Type B pancreatic cell (in vitro differentiated cells): ENCODE data around the gene GRAMD2A. TPM values are rescaled to one million over a fixed set of nuclear protein-coding genes. Genes with fewer than 3 reads are reported as not detected.
A peak's percentile ranks its signal among the peaks of the same experiment; 100 is the strongest.
"Not testable (repeated sequence)": the region's sequence is repeated elsewhere in the genome, so short reads cannot be mapped to it uniquely, and the experiment has no call there.

ENCODE experiments used
- DNase-seq: peaks from one replicate; pipeline ENCODE4 v3.0.0; 2021; ENCODE audit warnings: mixed read lengths; ENCODE audit not compliant: unreplicated experiment; ENCODE audit errors: extremely low spot score
- H3K27ac Mint-ChIP-seq: 2 replicates; pipeline ENCODE4 v1.8.0; 2021; ENCODE audit warnings: mild to moderate bottlenecking, mixed read lengths
- H3K27me3 Mint-ChIP-seq: 2 replicates; pipeline ENCODE4 v1.8.0; 2021; ENCODE audit warnings: mixed read lengths
- H3K36me3 Mint-ChIP-seq: 2 replicates; pipeline ENCODE4 v1.8.0; 2021; ENCODE audit warnings: mixed read lengths
- H3K4me1 Mint-ChIP-seq: one replicate; pipeline ENCODE4 v1.8.0; 2021; ENCODE audit warnings: mixed read lengths; ENCODE audit not compliant: unreplicated experiment
- H3K4me3 Mint-ChIP-seq: 2 replicates; pipeline ENCODE4 v1.8.0; 2021; ENCODE audit warnings: mild to moderate bottlenecking, mixed read lengths
- H3K9me3 Mint-ChIP-seq: 2 replicates; pipeline ENCODE4 v1.8.0; 2021; ENCODE audit warnings: mixed read lengths
- CTCF ChIP-seq: fragments of 200-600 bp; sonication (generic); conservative IDR thresholded peaks from 2 replicates; pipeline ENCODE4 v1.5.0; 2021; ENCODE audit warnings: antibody characterized with exemption, mild to moderate bottlenecking
- total RNA-seq: library from RNA; stranded (reverse); gene quantifications from 2 replicates; pipeline ENCODE4 v1.2.1, GENCODE V29; 2021; ENCODE audit warnings: low replicate concordance

GRAMD2A gene
- total RNA-seq, 1 donor from 2014 or later = 6.0 TPM

GRCh38 chr15:72173864-72174550 is 23.6 kb downstream of the GRAMD2A start:
- Mint-ChIP-seq H3K4me1 (peaks cover 14% of the 10 kb centered on the region), H3K27ac (no peak overlapping the region), H3K27me3 (peaks cover 4% of the 10 kb centered on the region), H3K36me3 (no peaks in the 10 kb centered on the region), H3K9me3 (no peaks in the 10 kb centered on the region), H3K4me3 (no peak overlapping the region)
- no peak for TF ChIP-seq CTCF
- DNase-seq = no peak

- Mint-ChIP-seq H3K4me1 (peaks cover 17% of the 10 kb centered on the region), H3K4me3 (no peak overlapping the region), H3K36me3 (no peaks in the 10 kb centered on the region), H3K27ac (no peak overlapping the region), H3K9me3 (no peaks in the 10 kb centered on the region), H3K27me3 (peaks cover 4% of the 10 kb centered on the region)
- no peak for TF ChIP-seq CTCF
- no peak for DNase-seq
Observed at GRCh38 chr15:72173401-72173800, 24.2 kb downstream of the GRAMD2A start.

- DNase-seq = no peak
- TF ChIP-seq CTCF = no peak
- Mint-ChIP-seq H3K4me3 (no peak overlapping the region), H3K4me1 (peaks cover 22% of the 10 kb centered on the region), H3K36me3 (no peaks in the 10 kb centered on the region), H3K27ac (no peak overlapping the region), H3K9me3 (no peaks in the 10 kb centered on the region), H3K27me3 (peaks cover 4% of the 10 kb centered on the region)
Observed at GRCh38 chr15:72172796-72173195, 24.8 kb downstream of the GRAMD2A start.

DNA sequence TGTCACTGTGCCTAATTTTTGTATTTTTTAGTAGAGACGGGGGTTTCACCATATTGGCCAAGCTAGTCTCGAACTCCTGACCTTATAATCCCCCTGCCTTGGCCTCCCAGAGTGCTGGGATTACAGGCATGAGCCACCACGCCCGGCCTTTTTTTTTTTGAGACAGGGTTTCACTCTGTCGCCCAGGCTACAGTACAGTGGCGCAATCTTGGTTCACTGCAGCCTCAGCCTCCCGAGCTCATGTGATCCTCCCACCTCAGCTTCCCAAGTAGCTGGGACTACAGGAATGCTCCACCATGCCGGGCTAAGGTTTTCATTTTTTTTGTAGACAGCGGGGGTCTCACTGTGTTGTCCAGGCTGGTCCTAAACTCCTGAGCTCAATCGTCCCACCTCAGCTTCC is 25.6 kb downstream of the GRAMD2A start:
- H3K4me1 Mint-ChIP-seq = peaks cover 18% of the 10 kb centered on the region
- not testable (repeated sequence) for H3K4me3 Mint-ChIP-seq, H3K27me3 Mint-ChIP-seq, H3K27ac Mint-ChIP-seq, DNase-seq, H3K9me3 Mint-ChIP-seq, H3K36me3 Mint-ChIP-seq

GRCh38 chr15:72170691-72171090 is 26.9 kb downstream of the GRAMD2A start:
- H3K4me3 Mint-ChIP-seq = no peak overlapping the region
- no peaks in the 10 kb centered on the region for H3K9me3 Mint-ChIP-seq
- H3K27me3 Mint-ChIP-seq = peaks cover 4% of the 10 kb centered on the region
- peaks cover 18% of the 10 kb centered on the region for H3K4me1 Mint-ChIP-seq
- DNase-seq = no peak
- TF ChIP-seq CTCF = no peak
- no peaks in the 10 kb centered on the region for H3K36me3 Mint-ChIP-seq
- H3K27ac Mint-ChIP-seq = peak overlapping the region; percentile 77

DNA sequence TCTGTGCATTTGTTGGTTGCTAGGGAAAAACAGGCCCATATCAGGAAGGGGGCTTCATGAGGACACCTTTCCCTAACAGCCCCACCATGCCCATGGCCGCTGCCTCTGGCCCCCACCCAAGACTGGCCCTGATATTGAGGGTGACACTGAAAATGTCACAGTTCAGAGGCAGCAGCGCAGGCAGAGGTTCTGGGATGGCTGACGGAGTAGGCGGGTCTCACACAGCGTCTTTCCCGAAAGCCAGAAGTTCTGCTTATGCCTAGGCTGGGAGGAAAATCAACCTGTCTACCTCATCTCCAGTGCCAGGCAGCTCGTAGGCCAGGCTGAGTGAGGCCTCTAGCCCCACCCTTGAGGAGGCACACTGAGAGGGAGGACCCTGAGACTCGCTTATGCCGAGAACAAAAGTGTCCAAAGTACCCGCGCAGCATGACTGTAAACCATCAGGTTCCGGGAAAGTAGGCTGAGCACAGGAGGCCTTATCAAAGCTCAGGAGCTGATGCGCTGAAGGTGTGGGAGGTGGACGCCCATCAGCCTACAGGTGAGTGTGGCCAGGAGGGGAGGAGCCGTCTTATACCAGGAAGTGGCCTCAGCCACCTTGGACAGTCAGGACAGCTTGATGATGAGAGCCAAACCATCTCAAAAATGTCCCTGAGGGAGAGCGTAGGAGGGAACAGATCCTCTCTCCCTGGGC is 27.5 kb downstream of the GRAMD2A start:
- H3K27ac Mint-ChIP-seq = peak overlapping the region; percentile 77
- no peak for DNase-seq
- H3K27me3 Mint-ChIP-seq = no peaks in the 10 kb centered on the region
- no peaks in the 10 kb centered on the region for H3K36me3 Mint-ChIP-seq
- no peaks in the 10 kb centered on the region for H3K9me3 Mint-ChIP-seq
- TF ChIP-seq CTCF = no peak
- H3K4me3 Mint-ChIP-seq = peak overlapping the region; percentile 20
- peaks cover 12% of the 10 kb centered on the region for H3K4me1 Mint-ChIP-seq
